LHCN-M2 (cell line): ENCODE measurements around the gene RHOC. TPM values are rescaled to one million over a fixed set of nuclear protein-coding genes. Genes with fewer than 3 reads are reported as not detected.

Experiments used
- DNase-seq: peaks from one replicate; pipeline ENCODE4 v3.0.0-alpha.2; 2012; ENCODE audit warnings: low read depth
- total RNA-seq: library from RNA; depleted of rRNA; stranded (reverse); fragments of >200 nt; gene quantifications from 2 replicates; pipeline ENCODE4 v1.2.3, GENCODE V29; 2014; rRNA removed

Gene RHOC
- total RNA-seq, 1 experiment from 2014 or later = 518 TPM

- DNase-seq = no peak
These were observed 21.0 kb downstream of the RHOC start for GRCh38 chr1:112685913-112686312.

DNA sequence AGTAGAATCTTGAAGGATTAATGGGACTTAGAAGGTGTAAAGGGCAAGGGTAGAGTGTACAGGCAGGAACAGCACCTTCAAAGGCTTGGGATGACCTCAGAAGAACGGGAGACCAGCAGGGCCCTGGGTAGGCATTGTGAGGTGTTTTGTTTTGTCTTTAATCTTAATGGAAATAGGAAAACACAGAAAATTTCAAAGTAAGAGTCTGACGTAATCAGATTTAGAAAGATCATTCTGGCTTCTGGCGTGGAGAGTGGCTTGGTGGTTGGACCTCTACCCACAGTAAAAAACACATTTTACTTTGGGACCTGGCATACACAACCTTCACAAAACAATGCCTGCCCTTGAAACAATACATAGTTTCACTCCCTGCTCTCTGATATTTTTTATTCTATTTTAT is 28.3 kb downstream of the RHOC start:
- no peak for DNase-seq

DNA sequence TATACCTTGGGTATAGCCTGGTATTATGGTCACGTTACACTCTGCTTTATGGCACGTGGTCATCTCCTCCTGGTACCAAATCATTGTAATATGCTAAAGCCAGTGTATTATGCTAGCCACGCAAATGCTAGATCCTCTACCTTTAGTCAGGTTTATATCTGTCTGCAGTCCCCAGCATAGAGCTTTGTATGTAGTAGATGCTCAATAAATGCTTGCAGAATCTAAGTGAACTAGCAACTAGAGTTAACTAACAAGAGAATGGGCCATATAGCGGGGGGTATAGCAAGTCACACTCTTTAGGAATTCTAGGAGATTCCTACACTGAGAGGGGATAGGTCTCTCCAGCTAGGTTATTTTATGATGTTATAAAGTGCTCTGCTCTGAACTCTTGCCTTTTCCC is 29.4 kb downstream of the RHOC start:
- DNase-seq = no peak

- DNase-seq = no peak
These were observed 30.4 kb downstream of the RHOC start for GRCh38 chr1:112676543-112676942.

DNA sequence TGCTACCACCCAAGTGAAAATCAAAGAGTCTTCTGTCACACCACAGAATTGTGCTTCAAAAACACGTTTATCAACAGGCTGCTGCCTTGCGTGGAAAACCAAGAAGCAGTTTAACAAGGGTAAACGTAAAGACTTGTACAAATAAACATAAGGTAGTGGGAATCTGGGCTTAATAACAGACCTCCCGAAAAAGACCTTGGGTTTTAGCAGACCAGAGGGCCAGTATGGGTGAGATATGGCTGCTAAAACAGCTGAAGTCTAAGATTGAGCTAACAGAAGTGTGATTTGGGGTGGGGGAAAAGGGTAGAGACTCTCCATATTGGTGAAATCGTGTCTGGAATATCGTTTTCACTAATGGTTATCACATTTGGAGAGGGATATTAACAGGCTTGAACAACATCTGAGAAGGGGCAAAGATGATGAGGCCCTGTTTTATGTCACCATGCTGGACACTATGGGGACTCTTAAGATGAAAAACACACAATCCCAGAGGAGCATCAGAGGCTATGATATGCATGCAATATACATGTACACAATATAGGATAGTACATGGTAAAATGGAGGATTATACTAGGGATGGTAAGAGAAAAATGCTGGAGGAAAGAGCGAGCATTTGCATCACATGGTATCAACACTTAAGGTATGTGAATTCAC is 31.1 kb downstream of the RHOC start:
- no peak for DNase-seq

- no peak for DNase-seq
These were observed 31.8 kb downstream of the RHOC start for GRCh38 chr1:112674986-112675727.

GRCh38 chr1:112674440-112674985 is 32.4 kb downstream of the RHOC start, which contains the start of gene MOV10:
Gene MOV10 (plus strand): TSS chr1:112674659. CDS start chr1:112674913, 254 bp downstream.
- peak; percentile 79 for DNase-seq

DNA sequence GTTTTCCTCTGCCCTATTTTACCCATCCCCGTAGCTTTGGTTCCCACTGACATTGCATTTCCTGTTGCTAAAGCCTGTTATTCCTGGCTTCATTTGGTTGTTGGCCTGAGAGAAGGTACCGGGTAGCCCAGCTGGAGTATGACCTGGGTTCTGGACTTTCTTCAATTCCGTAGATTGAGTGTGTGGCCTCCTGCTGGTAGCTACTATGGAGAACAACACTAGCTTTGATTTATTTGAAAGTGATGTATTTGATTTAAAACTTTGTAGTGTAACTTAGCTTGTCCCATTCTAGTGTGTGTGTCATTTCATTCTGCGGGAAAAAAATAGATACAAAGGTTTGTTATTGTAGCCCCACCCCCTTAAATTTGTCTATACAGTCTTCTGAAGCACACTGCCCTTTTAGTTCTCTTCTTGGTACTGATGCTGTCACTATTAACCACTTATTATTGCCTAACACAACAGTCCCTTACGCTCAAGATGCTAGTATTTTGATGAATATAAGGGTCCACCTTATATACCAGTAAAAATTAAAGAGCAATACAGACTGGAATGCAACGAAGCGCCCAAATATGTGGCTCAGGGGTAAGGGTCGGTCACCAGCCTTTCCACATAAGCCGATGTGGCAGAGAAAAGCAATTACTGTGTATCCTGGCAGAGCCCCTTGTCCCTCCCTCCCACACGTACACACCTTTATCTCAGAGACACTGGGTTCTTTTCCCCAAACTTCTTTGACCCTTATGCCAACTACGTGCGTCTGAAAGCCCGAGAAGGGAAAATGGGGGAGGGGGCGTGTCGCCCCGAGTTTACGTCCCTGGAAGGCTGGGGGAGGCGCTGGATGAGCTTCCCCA is 33.1 kb downstream of the RHOC start:
- DNase-seq = peak; percentile 70

DNA sequence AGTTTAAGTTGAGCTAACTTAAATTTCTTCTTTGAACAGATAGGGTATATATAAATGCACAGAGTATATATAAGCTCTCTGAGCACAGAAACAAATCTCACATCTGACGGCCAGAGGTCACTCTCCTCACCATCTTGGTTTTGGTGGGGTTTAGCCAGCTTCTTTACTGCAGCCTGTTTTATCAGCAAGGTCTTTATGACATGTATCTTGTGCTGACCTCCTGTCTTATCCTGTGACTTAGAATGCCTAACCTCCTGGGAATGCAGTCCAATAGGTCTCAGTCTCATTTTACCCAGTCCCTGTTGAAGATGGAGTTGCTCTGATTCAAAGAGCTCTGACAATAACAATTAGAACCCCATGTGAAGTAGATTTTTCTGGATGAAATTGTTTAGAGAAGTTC is 34.1 kb downstream of the RHOC start:
- DNase-seq = no peak

GRCh38 chr1:112672009-112672408 is 34.9 kb downstream of the RHOC start:
- DNase-seq = no peak

DNA sequence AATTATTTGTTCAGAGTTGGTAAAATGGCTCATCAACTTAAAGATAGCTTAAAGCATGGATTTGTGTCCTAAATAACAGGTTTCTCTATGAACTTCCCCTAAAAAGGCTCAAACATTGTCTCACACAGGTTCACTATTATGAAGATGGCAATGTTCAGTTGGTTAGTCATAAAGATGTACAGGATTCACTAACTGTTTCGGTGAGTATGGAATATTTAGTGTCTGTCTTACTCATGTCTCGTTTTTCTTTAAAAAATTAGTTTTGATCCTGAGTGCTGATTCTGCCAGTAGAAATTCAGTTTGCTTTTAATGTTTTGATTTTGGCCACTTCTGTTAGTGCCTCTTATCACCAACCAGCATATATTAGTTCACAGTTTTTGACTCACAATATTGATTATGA is 40.0 kb downstream of the RHOC start:
- no peak for DNase-seq

- no peak for DNase-seq
These were observed 41.1 kb downstream of the RHOC start for GRCh38 chr1:112665857-112666256.

DNA sequence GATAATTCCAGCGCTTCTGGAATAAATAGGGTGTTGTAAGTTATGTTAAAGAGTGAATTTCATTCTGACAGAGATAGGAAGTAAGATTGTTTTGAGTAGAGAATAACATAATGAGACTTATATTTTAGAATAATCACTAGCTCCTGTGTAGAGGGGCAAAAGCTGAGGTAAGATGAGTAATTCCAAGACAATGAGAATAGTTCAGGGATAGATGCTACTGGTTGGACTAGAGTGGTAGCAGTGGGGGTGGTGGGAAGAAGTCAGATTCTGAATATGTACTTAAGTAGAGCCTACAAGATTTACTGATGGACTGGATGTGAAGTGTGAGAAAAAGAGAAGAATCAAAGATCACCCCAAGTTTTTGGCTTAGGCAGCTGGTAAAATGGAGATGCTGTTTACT is 55.7 kb downstream of the RHOC start:
- no peak for DNase-seq

Other genes starting within 250 kb of the RHOC start
- gene WNT2B, start 198.2 kb downstream of the RHOC start, total RNA-seq = 0.23 and 0.38 TPM in 2 replicates
- gene ST7L, start 88.0 kb downstream of the RHOC start, total RNA-seq = 22.3 and 23.2 TPM in 2 replicates
- 314 and 346 TPM in 2 replicates for gene CAPZA1, start 87.3 kb downstream of the RHOC start, total RNA-seq
- gene MOV10, start 32.5 kb downstream of the RHOC start, total RNA-seq = 38.5 and 45.1 TPM in 2 replicates
- gene PPM1J, start 8.2 kb upstream of the RHOC start, total RNA-seq = 0.32 and 1.1 TPM in 2 replicates
- gene SLC16A1, start 249.1 kb upstream of the RHOC start, total RNA-seq = 79.1 TPM in 2 replicates